SU-DHL-6 (cell line): ENCODE measurements around the gene COQ4.

Experiments
- H2AFZ ChIP-seq: fragments of 200-600 bp; sonication (generic); 2 replicates; pipeline ENCODE4 v1.6.1; 2014; ENCODE audit warnings: low read depth, mild to moderate bottlenecking, moderate library complexity, mixed read lengths, antibody characterized with exemption, low read length; ENCODE audit not compliant: severe bottlenecking
- H3F3A ChIP-seq: fragments of 200-600 bp; shearing (Covaris generic); 2 replicates; pipeline ENCODE4 v1.6.0; 2016; ENCODE audit warnings: antibody characterized with exemption, mild to moderate bottlenecking; ENCODE audit not compliant: insufficient read depth
- H3K27ac ChIP-seq: fragments of 200-600 bp; sonication (generic); 2 replicates; pipeline ENCODE4 v1.5.1; 2016; ENCODE audit warnings: low read depth, mild to moderate bottlenecking, low read length, moderate library complexity, mixed read lengths
- H3K27me3 ChIP-seq: fragments of 200-600 bp; sonication (generic), shearing (Covaris generic); 2 replicates; pipeline ENCODE4 v1.6.0; 2014; ENCODE audit warnings: mild to moderate bottlenecking, low read length
- H3K36me3 ChIP-seq: fragments of 200-600 bp; sonication (generic); 2 replicates; pipeline ENCODE4 v1.6.1; 2014; ENCODE audit warnings: mild to moderate bottlenecking, low read length, mixed read lengths
- H3K4me2 ChIP-seq: fragments of 300-600, 200-600 bp; shearing (Covaris generic), sonication (generic); 2 replicates; pipeline ENCODE4 v1.6.0; 2014; ENCODE audit warnings: low read length, low read depth, mild to moderate bottlenecking; ENCODE audit not compliant: poor library complexity, severe bottlenecking
- H3K4me3 ChIP-seq: fragments of 200-600 bp; sonication (generic); 2 replicates; pipeline ENCODE4 v1.5.1; 2014; ENCODE audit warnings: antibody characterized with exemption, low read length, mild to moderate bottlenecking, mixed read lengths; ENCODE audit not compliant: insufficient read depth, poor library complexity, severe bottlenecking
- H3K79me2 ChIP-seq: fragments of 200-600 bp; sonication (generic); 2 replicates; pipeline ENCODE4 v1.6.1; 2014; ENCODE audit warnings: mild to moderate bottlenecking, low read length, moderate library complexity; ENCODE audit not compliant: insufficient read depth
- H3K9ac ChIP-seq: fragments of 200-600 bp; sonication (generic); 2 replicates; pipeline ENCODE4 v1.7.0; 2014; ENCODE audit warnings: mild to moderate bottlenecking, low read length
- H3K9me2 ChIP-seq: fragments of 200-600 bp; sonication (generic); replicated peaks from 2 replicates; pipeline ENCODE4 v1.6.1; 2014; ENCODE audit warnings: low read length; ENCODE audit not compliant: insufficient read depth
- H3K9me3 ChIP-seq: fragments of 200-600 bp; sonication (generic); 2 replicates; pipeline ENCODE4 v1.6.1; 2014; ENCODE audit warnings: low read length, mixed read lengths; ENCODE audit not compliant: insufficient read depth
- H4K20me1 ChIP-seq: fragments of 200-600 bp; sonication (generic); 2 replicates; pipeline ENCODE4 v1.6.1; 2014; ENCODE audit warnings: low read depth, mild to moderate bottlenecking, antibody characterized with exemption, low read length, moderate library complexity, mixed read lengths
- CTCF ChIP-seq: fragments of 200-600 bp; sonication (generic); IDR thresholded peaks from one replicate; pipeline ENCODE4 v1.5.1; 2017; ENCODE audit warnings: antibody characterized with exemption, mild to moderate bottlenecking, low read length, moderate library complexity; ENCODE audit not compliant: insufficient read depth, poor library complexity, severe bottlenecking
- EZH2phosphoT487 ChIP-seq: fragments of 200-600 bp; sonication (generic), shearing (Covaris generic); conservative IDR thresholded peaks from 2 replicates; pipeline ENCODE4 v1.6.1; 2018; ENCODE audit warnings: mild to moderate bottlenecking, antibody characterized with exemption, low read length, moderate library complexity, mixed read lengths

The COQ4 gene

GRCh38 chr9:128324401-128324800, 1.8 kb downstream of the COQ4 start:
- no peaks in the 10 kb centered on the region for H3F3A ChIP-seq
- H2AFZ ChIP-seq: no peak overlapping the region
- H3K36me3 ChIP-seq: no peaks in the 10 kb centered on the region
- TF ChIP-seq EZH2phosphoT487 (no peak), CTCF (no peak)
- H3K9me2 ChIP-seq: no peaks in the 10 kb centered on the region
- no peaks in the 10 kb centered on the region for H3K27me3 ChIP-seq
- H3K9me3 ChIP-seq: no peaks in the 10 kb centered on the region
- H3K9ac ChIP-seq: no peak overlapping the region
- H3K4me3 ChIP-seq: no peak overlapping the region
- H3K27ac ChIP-seq: no peak overlapping the region
- no peaks in the 10 kb centered on the region for H4K20me1 ChIP-seq
- H3K79me2 ChIP-seq: peaks cover 28% of the 10 kb centered on the region
- H3K4me2 ChIP-seq: no peak overlapping the region

- H3K9me2 ChIP-seq: no peaks in the 10 kb centered on the region
- H3K4me3 ChIP-seq: no peak overlapping the region
- TF ChIP-seq EZH2phosphoT487: no peak
- TF ChIP-seq CTCF: no peak
- no peak overlapping the region for H2AFZ ChIP-seq
- H3K79me2 ChIP-seq: peaks cover 28% of the 10 kb centered on the region
- H3K27me3 ChIP-seq: no peaks in the 10 kb centered on the region
- no peaks in the 10 kb centered on the region for H3K9me3 ChIP-seq
- no peak overlapping the region for H3K27ac ChIP-seq
- no peaks in the 10 kb centered on the region for H4K20me1 ChIP-seq
- H3K4me2 ChIP-seq: no peak overlapping the region
- H3K36me3 ChIP-seq: no peaks in the 10 kb centered on the region
- H3F3A ChIP-seq: no peaks in the 10 kb centered on the region
- H3K9ac ChIP-seq: no peak overlapping the region
Observed at GRCh38 chr9:128325629-128326028, 3.0 kb downstream of the COQ4 start.

- Histone ChIP-seq H3K9me3 (no peaks in the 10 kb centered on the region), H3K4me2 (no peak overlapping the region), H4K20me1 (no peaks in the 10 kb centered on the region), H3K27me3 (no peaks in the 10 kb centered on the region), H3K4me3 (no peak overlapping the region), H3F3A (no peaks in the 10 kb centered on the region), H3K36me3 (no peaks in the 10 kb centered on the region), H3K79me2 (no peaks in the 10 kb centered on the region), H3K9ac (no peak overlapping the region), H2AFZ (no peak overlapping the region), H3K27ac (no peak overlapping the region), H3K9me2 (no peaks in the 10 kb centered on the region)
- TF ChIP-seq EZH2phosphoT487 (no peak), CTCF (no peak)
Observed at GRCh38 chr9:128333451-128333869, 10.8 kb downstream of the COQ4 start.

GRCh38 chr9:128335161-128335560, 12.5 kb downstream of the COQ4 start:
- Histone ChIP-seq H3K9ac (no peak overlapping the region), H3K9me2 (no peaks in the 10 kb centered on the region), H3K4me2 (no peak overlapping the region), H3F3A (peaks cover 7% of the 10 kb centered on the region; the same call in 1 of the 2 replicates), H3K27ac (no peak overlapping the region), H2AFZ (no peak overlapping the region), H3K36me3 (no peaks in the 10 kb centered on the region), H3K9me3 (no peaks in the 10 kb centered on the region), H3K27me3 (no peaks in the 10 kb centered on the region), H3K79me2 (no peaks in the 10 kb centered on the region), H4K20me1 (no peaks in the 10 kb centered on the region), H3K4me3 (no peak overlapping the region)
- TF ChIP-seq CTCF: no peak
